ENCODE data around the gene ZNHIT3.

- TF ChIP-seq ZNF274 (IDR thresholded peaks at IDR 0.05; ENCODE audit: low read depth, low read length) (no peak), YY1 (IDR thresholded peaks at IDR 0.05; ENCODE audit: insufficient read depth, insufficient read length) (no peak), SUZ12 (IDR thresholded peaks at IDR 0.05; ENCODE audit: extremely low read depth, insufficient read depth, insufficient read length) (no peak)
Observed at GRCh38 chr17:36496018-36496789, 9.7 kb downstream of the ZNHIT3 start.
